HG03045 (cell line): ENCODE data around the gene IP6K2.

Source experiments
- ATAC-seq: cut with Tn5 transposase; IDR thresholded peaks from one replicate; pipeline ENCODE4 v1.9.1; 2021; ENCODE audit warnings: mild to moderate bottlenecking, moderate library complexity; ENCODE audit not compliant: unreplicated experiment

The IP6K2 gene

DNA sequence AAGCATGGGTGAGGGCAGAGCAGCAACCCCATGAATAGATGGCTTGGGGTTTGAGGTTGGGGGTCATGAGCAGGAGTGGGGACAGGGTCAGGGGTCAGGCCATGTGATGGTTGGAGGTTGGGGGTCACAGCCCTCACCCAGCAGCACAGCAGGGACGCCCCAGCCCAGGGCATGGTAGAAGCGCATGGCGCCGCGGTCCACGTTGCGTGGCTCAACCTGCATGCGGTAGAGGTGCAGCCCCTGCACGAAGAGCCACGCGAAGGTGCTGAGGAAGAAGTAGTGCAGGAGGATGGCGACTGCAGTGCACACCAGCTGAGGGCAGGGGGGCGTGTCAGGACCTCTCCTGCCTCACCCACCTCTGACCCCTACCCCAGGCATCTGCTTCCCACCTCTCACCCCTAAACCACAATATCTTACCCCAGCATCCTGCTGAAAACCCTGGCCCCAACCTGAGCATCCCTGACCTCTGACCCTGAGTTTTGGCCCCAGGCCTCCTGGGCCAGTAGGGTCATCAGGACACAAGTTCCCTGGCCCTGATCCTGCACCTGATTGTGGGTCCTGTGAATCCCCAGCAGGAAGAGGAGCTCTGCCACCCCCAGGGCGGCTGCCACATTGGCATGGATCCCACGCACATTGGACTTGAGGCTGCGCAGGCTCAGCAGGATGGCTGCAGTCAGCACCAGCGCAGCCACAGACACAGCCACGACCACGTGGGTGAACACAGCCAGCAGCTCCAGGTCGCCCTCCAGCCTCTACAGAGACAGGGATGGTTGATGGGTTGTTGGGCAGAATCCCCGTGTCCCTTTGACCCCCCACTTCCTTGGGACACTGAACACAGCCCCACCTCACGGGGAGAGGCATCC is 71.9 kb downstream of the IP6K2 start:
- ATAC-seq: no peak

- no peak for ATAC-seq
These were observed 74.4 kb downstream of the IP6K2 start for GRCh38 chr3:48642605-48643004.

- no peak for ATAC-seq
These were observed 75.6 kb downstream of the IP6K2 start for GRCh38 chr3:48641396-48641795.

- no peak for ATAC-seq
These were observed 76.9 kb downstream of the IP6K2 start for GRCh38 chr3:48639944-48640606.
